ENCODE results near the gene CRIM1.

CRIM1 gene

GRCh38 chr2:36423619-36424120 is 68.1 kb downstream of the CRIM1 start:
- DNase-seq (ENCODE audit: low read depth in 3 of 3, low spot score in 1 of 3), result no peak

- DNase-seq (ENCODE audit: low read depth in 3 of 3, low spot score in 1 of 3), result no peak
Measured at GRCh38 chr2:36425608-36426355, 70.2 kb downstream of the CRIM1 start.

GRCh38 chr2:36427790-36428243 is 72.2 kb downstream of the CRIM1 start:
- no peak for DNase-seq (ENCODE audit: low read depth in 3 of 3, low spot score in 1 of 3)

- DNase-seq (ENCODE audit: low read depth in 3 of 3, low spot score in 1 of 3), result no peak
Measured at GRCh38 chr2:36430549-36430948, 75.0 kb downstream of the CRIM1 start.

- DNase-seq (ENCODE audit: low read depth in 3 of 3, low spot score in 1 of 3), result no peak
Measured at GRCh38 chr2:36432479-36432878, 76.9 kb downstream of the CRIM1 start.

- DNase-seq (ENCODE audit: low read depth in 3 of 3, low spot score in 1 of 3), result no peak
Measured at GRCh38 chr2:36433311-36434217, 78.0 kb downstream of the CRIM1 start.

- DNase-seq (ENCODE audit: low read depth in 3 of 3, low spot score in 1 of 3), result no peak
Measured at GRCh38 chr2:36438449-36438977, 82.9 kb downstream of the CRIM1 start.

GRCh38 chr2:36439084-36439483 is 83.5 kb downstream of the CRIM1 start:
- DNase-seq (ENCODE audit: low read depth in 3 of 3, low spot score in 1 of 3), result no peak

- DNase-seq (ENCODE audit: low read depth in 3 of 3, low spot score in 1 of 3), result no peak
Measured at GRCh38 chr2:36441065-36441625, 85.6 kb downstream of the CRIM1 start.

- no peak for DNase-seq (ENCODE audit: low read depth in 3 of 3, low spot score in 1 of 3)
Measured at GRCh38 chr2:36441816-36442215, 86.2 kb downstream of the CRIM1 start.

GRCh38 chr2:36444216-36444936 is 88.8 kb downstream of the CRIM1 start:
- no peak for DNase-seq (ENCODE audit: low read depth in 3 of 3, low spot score in 1 of 3)

- DNase-seq (ENCODE audit: low read depth in 3 of 3, low spot score in 1 of 3), result no peak
Measured at GRCh38 chr2:36445185-36445866, 89.7 kb downstream of the CRIM1 start.

- no peak for DNase-seq (ENCODE audit: low read depth in 3 of 3, low spot score in 1 of 3)
Measured at GRCh38 chr2:36446294-36446693, 90.7 kb downstream of the CRIM1 start.

GRCh38 chr2:36449213-36449612 is 93.6 kb downstream of the CRIM1 start:
- no peak for DNase-seq (ENCODE audit: low read depth in 3 of 3, low spot score in 1 of 3)

- DNase-seq (ENCODE audit: low read depth in 3 of 3, low spot score in 1 of 3), result no peak
Measured at GRCh38 chr2:36449943-36450392, 94.4 kb downstream of the CRIM1 start.

- no peak for DNase-seq (ENCODE audit: low read depth in 3 of 3, low spot score in 1 of 3)
Measured at GRCh38 chr2:36450466-36451196, 95.1 kb downstream of the CRIM1 start.

- DNase-seq (ENCODE audit: low read depth in 3 of 3, low spot score in 1 of 3), result no peak
Measured at GRCh38 chr2:36451512-36451911, 95.9 kb downstream of the CRIM1 start.

- DNase-seq (ENCODE audit: low read depth in 3 of 3, low spot score in 1 of 3), result no peak
Measured at GRCh38 chr2:36452260-36452659, 96.7 kb downstream of the CRIM1 start.

- no peak for DNase-seq (ENCODE audit: low read depth in 3 of 3, low spot score in 1 of 3)
Measured at GRCh38 chr2:36453652-36454051, 98.1 kb downstream of the CRIM1 start.
